SIG-M5 treated with dmso at 0.1 percent for 504 hours (cell line): ENCODE results near the gene SPATS2L.

ENCODE experiments used
- DNase-seq: peaks from one replicate; lab custom pipeline; 2025; ENCODE audit not compliant: unreplicated experiment; lab: John Stamatoyannopoulos, UW

SPATS2L gene

DNA sequence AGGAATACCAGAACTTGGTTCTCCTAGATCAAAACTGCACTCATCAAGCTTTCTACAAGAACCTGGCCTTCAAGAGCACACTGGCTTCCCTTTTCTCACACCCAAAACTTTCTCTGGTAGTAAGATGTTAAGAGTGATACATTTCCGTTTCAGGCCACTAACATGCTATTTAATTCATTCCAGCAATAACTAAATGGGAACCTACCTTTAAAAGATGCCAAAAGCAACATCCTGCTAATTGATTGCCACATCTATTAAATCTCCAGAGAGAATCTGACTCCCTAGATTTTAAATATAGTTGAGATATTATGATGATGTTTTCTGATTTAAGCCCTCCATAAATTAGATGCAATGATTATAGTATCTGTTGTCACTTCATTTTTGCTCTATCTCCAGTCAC is 131.8 kb downstream of the SPATS2L start:
- no peak for DNase-seq

DNA sequence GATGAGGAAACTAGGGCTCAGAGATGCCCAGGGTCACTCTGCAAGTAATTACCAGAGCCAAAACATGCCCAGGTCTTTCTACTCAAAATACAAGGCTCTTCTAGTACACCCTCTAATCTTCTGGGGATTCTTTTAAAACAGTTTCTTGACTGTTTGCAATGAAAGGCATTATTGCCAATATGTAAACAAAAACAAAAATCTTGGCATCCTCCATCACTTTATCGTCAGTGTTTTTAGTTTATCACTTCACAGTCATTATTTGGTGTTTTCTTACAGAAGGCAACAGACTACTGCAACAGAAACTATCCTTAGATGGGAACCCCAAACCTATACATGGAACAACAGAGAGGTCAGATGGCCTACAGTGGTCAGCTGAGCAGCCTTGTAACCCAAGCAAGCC is 132.4 kb downstream of the SPATS2L start:
- DNase-seq: no peak

DNA sequence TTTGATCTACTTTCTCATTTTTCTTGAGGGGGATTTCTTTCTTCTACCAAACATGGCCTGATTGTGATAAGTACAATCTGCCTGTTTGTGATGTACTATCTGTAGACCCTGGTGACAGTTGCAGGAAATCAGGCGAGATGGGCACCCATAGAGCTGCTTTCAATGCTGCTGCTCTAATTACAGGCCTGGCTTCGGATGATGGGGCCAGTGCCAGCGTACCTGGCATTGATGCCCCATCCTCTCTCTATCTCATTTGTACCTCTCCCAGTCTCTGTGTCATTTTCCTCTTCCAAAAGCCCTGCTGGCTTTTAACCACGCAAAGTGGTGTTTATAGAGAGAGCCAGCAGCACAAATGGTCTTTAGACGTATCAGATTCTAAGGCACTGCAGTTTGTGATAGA is 133.5 kb downstream of the SPATS2L start:
- DNase-seq: no peak

DNA sequence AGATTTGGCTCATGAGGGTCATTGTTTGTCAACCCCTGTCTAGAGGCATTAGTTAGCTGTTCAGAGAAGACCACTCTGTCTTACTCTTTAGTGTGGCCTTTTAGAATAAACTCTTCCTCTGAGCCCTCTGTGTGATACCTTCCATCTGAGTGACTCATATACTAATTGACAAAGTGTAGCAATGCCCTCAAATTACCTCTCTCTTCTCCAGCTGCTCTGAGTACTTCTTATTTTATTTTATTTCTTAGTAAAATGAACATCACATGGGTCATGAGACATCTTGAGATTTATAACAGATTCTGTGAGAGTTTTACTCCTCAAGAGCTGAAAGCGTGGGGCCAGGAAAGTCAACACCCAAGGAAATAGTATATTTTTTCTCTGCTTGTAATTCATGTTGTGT is 136.0 kb downstream of the SPATS2L start:
- DNase-seq: no peak

DNA sequence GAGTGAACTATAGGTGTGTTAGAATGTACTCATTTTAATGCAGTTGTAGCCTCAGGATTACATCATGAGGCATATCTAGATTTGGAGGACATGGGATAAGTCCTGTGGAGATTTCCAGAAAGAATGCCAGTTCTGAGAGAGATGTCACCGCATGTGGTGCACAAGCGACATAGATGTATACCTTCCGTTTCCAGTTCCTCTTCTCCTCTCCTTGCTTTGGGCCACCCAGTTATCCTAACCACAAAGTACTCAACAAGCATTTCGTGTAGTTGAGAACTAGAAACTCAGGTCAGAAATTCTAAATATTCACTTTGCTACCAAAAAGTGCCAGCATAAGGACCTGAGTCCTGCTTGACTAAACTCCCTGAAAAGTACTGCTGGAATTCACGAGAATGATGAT is 136.9 kb downstream of the SPATS2L start:
- DNase-seq: peak; percentile 8

DNA sequence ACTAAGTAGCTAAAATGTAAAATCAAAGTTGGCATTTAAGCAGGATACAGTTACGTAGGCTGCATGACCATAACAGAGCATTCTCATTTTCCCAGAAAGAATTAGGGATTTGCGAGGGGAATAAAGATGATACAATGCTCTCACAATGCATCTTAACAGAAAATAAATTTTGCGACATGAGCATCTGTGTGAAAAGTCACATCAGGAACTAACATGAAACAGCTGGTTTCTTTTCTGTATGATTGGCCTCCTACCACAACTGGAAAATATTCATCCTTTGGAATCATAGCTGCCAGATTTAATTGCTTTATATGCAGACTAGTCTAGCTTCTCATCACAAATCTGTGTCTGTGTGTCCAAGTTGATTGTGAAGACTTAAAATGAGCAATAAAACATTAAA is 137.4 kb downstream of the SPATS2L start:
- no peak for DNase-seq

DNA sequence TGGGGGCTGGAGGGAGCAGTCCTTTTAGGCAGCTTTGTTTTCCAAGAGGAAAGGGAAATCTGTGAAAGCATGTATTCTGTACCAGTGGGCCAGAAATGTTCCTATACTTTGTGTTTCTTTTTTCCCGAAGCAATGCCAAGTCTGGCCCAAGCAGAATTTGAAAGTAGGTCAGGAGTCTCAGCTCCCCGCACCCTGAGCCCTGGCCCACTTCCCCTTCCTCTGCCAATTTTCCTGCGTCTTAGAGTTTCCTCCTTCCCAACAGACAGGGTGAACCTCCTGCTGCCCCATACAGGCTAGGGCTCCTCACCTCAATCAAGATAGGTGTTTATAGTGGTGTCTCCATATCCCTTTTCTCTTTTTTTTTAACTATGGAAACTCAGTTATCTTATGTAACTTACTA is 138.0 kb downstream of the SPATS2L start:
- no peak for DNase-seq

DNA sequence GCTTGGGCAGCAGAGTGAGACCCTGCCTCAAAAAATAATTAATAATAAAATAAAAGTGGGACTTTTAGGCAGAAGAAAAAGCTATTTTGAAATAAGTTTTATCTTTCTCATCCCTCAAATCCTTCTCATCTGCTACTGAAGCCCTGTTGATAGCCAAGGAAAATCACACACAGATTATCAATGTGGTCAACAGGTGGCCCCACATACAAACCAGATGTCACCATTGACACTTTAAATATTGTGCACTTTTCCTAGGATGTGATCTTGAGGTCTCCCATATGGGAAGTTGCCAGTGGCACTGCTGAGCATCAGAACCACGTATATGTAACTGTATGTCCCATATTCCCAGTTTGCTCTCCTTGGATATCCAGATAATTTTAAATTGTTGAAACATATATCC is 138.8 kb downstream of the SPATS2L start:
- no peak for DNase-seq

DNA sequence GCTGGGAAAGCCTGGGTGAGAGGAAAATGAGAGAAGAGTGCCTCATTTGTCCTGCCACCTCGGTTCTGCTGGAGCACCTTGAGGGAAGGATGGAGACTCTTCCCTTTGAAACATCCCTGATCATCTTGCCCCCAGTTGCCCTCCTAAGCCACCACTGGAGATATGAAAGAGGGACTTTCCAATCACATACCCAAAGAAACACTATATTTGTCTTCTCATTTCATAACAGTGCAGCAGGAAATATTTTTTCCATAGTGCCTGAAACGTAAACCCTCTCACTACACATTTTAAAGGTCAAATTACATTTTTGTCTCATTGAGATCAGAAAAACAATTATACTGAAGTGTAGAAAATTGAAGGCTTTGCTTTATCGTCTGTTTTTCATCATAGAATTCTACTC is 140.1 kb downstream of the SPATS2L start:
- DNase-seq: no peak

DNA sequence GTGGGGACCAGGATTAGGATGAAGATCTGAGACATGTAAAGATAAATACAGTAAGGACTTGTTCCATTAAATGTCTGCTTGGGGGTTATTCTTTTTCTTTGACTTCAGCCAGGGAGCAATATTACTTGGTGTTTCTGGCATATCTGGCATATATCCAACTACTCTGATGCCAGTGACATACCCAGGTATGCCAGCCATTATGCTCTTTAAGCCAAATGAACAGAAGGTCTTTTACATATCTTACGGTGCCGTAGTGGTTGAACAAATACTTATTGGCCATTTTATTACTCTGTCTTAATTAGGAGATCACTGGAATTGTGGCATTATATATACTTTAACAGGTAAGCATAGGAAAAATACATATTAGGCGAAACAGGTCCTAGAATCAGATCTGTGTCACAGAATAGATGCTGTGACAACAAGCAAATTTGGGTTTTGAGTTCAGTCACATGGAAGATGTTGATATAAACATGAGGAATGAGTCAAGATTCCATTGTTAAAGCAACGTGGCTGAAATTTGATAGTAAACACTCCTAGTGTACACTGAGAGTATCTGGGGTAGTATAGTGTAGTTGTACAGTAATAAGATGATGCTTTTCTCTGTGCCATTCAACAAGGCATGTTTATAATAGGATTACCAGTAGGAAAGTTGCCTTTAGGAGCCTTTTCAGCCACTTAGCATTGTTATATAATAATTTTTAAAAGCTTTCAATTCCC is 140.8 kb downstream of the SPATS2L start:
- no peak for DNase-seq

DNA sequence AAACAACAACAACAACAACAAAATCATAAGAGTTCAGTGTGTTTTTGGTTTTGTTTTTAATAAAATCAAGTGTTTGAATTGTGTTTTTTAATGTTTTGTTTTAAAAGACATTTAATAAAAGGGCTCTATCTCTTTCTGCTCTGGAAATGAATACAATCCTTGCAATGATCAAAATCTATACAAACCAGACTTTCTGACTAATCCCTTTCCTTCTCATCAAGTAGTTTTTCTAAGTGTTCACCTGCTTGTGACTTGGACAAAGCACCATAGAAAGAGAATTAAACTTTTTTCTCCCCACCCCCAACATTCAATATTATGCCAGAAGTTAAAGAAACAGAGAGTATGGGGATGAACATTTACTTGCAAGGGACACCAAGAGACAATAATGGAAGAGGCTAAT is 142.0 kb downstream of the SPATS2L start:
- no peak for DNase-seq

DNA sequence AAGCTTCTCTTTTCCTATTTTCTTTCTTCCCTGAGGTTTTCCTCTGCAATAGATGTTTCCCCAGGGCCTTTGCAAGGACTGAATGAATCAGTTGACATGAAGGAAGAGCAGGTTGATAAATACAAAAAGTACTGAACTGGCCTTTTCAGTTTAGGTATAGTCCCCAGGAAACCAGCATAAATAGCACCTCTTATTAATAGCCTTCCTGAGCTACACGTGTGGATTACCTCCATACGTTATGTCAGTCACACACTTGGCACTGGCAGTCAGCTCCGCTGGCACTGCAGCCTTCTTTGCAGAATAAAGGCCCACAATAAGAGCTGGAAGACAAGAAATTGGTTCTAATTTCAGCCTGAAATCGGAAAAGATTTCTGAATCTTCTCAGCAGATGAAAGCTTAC is 142.7 kb downstream of the SPATS2L start:
- DNase-seq: no peak

DNA sequence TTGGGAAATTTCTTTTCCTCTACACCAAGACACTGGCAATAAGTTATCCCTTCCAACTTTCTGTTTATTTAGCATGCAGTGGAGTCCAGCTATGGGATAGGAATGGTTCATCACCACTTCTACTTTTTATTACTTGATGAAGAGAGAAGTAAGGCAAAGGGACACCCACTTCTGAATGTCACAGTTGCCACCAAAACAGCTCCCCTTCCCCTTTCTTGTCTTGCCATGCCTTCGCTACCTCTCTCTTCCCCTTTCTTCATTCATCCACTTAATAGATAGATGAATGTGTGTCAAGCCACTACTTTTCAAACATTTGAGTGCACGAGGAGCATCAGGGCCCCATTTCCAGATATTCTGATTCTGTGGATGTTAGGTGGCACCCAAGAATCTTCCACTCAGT is 143.8 kb downstream of the SPATS2L start:
- DNase-seq: peak; percentile 59

DNA sequence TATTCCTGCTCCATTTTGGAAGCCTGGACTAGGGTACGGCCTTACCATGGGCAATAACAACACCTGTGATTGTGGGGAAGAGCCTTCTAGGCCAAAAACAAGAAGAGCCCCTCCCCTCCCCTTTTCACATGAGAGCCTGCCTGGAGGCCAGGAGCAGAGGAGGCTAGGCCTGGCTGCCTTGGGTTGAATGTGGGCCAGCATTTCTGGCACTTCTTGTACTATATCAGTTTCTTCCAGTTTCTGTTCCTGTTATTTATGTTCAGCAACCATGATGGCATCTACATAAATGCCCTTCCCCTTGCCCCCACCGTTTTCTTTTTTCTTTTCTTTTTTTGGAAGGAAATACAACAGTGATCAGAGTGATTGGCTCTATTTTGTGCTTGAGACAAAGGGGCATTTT is 145.0 kb downstream of the SPATS2L start:
- DNase-seq: peak; percentile 10

DNA sequence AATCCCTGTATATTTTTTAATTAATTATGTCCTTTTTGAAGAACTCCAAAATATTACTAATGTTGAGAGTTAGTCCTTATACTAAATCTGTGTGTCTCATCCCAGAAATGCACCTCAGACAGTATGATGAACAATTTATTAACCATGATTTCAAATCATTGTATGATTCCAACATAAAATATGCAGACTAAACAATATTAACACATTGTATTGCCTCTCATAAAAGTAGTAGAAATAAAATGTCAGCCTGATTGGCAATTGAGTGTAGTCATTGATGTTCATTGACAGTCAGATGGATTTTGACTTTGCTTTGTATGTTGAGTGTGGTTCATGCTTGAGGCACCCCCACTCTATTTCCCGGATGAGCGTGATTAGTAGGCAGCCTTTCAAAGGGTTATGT is 145.9 kb downstream of the SPATS2L start:
- no peak for DNase-seq

DNA sequence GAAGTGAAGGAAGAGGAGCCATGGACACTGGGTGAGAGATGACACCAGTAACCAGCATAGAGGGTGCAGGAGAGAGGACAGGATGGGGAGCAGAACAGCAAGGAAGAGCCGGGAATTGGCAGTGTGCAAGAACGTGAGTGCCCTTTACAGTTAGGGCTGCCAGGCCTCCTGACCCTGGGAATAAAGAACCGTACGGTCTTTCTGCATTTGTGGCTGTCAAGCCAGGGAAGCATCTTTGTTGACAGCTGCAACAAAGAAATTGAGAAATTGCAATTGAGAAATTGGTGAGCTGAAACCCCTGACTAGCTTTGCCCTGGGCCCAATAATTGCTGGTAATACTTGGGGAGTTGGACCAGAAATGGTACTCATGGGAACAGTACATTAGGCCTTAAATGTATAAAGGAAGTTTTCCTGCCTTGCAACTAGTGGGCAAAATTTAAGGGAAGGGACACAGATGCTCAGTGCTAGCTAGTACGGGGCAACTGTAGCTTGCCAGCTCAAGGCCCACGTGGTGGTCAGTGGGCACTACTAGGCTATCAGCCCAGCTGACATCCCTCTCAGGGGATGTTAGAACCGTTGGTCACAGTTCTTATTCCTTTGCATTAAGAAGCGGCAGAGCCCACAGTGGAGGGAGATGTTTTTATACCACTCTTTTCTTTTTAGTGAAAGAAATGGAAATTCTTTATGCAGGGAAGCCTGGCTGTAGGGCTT is 146.8 kb downstream of the SPATS2L start:
- DNase-seq: no peak

DNA sequence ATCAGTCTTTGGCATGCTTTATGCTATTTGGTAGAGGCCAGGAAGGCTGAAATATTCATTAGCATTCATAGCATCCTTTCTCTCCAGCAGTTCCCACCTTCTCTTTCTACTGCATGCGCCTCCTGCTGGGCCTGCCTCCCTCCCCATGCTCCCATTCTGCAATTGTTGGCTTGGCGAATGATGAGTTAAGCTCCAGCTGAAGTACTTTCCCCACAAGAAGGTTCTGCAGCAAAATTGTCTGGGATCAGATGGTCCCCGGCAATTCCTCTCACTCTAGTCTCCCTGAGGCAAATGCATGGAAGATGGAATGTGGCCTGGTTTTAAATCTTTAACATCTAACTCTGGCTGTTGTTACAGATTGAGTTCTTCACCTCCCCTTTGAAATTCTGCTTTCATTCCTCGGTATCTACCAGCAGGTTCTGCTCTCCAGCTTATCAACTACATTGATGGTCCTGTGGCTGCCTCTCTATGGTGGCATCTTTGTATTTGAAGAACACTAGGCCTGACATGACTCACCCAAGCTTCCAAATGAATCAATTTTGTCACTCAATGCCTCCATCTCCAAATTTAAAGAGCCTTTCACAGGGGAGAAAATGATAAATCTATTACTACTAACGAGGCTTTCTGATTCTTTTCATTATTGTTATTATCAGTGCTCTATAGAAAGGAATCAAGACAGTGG is 147.5 kb downstream of the SPATS2L start:
- DNase-seq: no peak

DNA sequence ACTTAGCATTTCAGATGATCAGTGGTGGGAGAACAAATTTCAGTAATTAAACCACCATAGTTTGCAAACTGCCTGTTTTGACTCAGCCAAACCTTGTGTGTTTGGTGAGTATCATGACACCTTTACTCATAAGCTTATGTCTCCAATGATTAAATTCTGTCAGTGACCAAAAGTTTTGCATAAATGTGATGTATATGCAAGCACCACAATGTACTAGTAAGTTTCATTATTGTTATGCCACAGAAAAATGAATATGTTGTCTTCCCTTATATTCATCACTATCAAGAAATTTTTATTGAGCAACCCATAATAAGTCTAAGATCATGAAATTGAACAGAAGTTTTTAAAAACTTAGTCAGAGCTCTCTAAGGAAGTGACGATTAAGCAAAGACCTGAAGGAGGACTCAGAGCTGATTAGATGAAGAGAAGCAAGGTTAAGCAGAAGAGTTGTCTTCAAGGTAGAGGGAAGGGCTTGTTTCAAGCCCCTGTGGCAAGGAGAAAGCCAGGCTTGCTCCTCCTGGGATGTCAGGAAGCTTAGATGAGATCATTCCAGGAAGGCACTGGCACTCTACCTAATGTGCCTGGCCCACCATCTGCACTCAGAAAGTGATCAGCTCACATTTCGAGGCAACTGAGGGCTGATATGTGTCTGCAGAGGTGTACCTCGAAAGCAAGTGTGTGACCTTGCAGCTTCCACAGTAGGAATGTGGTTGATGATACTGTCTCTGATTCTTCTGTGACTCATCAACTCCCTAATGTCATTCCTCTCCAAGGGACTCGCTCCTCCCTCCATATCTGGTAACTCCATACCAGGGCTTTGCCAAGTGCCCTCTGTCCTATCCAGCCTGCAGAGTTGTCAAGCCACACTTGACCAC is 148.7 kb downstream of the SPATS2L start:
- no peak for DNase-seq

DNA sequence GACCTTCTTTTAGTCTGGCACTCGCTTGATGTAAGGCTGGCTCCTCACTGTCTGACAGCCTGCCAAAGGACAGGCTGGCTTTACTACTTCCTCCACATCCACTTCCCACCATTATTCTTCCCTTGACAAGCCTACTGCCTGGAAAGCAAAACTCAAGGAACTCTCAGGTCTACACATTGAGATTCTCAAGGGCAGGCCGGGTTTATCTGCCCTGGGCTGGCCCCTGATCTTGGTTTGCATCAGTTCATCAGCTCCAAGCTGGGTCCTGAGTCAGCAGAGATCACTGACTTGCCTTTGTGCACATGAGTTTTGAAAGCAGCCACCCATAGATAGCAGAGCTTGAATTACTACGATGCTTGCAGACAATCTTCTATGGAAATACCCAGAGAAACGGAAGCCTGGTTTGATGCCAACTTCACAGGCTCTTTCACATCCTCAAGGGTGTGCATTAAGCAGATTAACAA is 149.5 kb downstream of the SPATS2L start:
- peak; percentile 17 for DNase-seq

DNA sequence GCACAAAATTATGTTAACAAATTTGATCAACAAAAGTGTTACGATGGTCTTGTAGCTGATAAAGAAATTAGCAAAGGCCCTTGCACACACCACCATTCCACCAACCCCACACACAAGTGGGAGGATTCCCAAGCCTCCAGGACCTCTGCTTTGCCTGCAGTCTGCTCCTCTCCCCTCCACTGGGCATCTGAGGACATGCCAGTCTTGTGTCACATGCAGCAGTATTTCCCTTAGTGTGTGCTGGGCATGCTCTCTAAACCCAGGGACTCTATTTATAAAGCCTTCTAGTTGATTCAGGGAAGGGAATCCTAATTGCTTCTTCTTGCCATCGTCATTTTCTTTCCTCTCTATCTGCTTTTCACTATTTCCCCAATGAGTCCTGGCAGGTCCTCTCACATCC is 150.1 kb downstream of the SPATS2L start:
- DNase-seq: no peak

DNA sequence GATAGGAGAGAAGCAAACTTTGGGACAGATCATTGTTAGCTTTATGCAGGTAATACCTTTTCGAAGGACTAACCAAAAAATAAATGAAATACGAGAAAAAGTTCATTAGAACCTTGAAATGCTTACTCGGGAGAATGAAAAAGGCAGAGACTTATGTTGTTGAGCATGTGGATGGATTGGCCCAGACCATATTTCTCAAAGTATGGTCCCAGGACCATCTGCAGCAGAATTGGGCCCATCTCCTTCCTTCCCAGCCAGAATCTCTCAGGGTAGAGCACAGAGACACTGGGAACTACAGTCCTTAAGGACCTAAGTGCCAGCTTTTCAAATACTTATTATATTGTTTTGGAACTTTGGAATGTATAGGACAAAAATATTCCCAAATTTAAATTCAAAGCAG is 152.6 kb downstream of the SPATS2L start:
- no peak for DNase-seq
